Esophagus squamous epithelium (tissue), 4 donors: ENCODE measurements around the gene GZMM.

Experiments
- CTCF ChIP-seq, 6 experiments: fragments of 450-650 bp in 4 of 6; fragments of 200-600 bp in 2 of 6; sonication (generic) in 2 of 6; IDR thresholded peaks; one replicate each; pipeline ENCODE4 v1.5.1; 2016 to 2019; ENCODE audit warnings: antibody characterized with exemption in 6 of 6, mild to moderate bottlenecking in 4 of 6, moderate library complexity in 4 of 6
- POLR2A ChIP-seq, 4 donors: fragments of 450-650 bp; IDR thresholded peaks; one replicate each; pipeline ENCODE4 v1.6.1; 2017; ENCODE audit warnings: antibody characterized with exemption in 4 of 4, mild to moderate bottlenecking in 4 of 4, moderate library complexity in 3 of 4

- TF ChIP-seq CTCF (IDR thresholded peaks at IDR 0.05) (no peak), POLR2A (IDR thresholded peaks at IDR 0.05) (no peak)
These were observed 45.9 kb upstream of the GZMM start for GRCh38 chr19:497869-498510.
